Suprapubic skin (tissue), 4 donors: ENCODE results near the gene MAGI1. TPM values are rescaled to one million over a fixed set of nuclear protein-coding genes. Genes with fewer than 3 reads are reported as not detected.

Source experiments
- DNase-seq, 2 donors: peaks; one replicate each; pipeline ENCODE4 v3.0.0-alpha.2; 2019; ENCODE audit warnings: low spot score in 2 of 2
- H3K27ac ChIP-seq: fragments of 200-600 bp; sonication (generic); one replicate; pipeline ENCODE4 v1.5.1; 2019
- H3K27me3 ChIP-seq: fragments of 200-600 bp; sonication (generic); one replicate; pipeline ENCODE4 v1.5.1; 2019
- H3K36me3 ChIP-seq: fragments of 200-600 bp; sonication (generic); one replicate; pipeline ENCODE4 v1.5.1; 2019
- H3K4me1 ChIP-seq: fragments of 200-600 bp; sonication (generic); one replicate; pipeline ENCODE4 v1.5.1; 2019
- H3K4me3 ChIP-seq: fragments of 200-600 bp; sonication (generic); one replicate; pipeline ENCODE4 v1.5.1; 2019; ENCODE audit warnings: mild to moderate bottlenecking
- H3K9me3 ChIP-seq: fragments of 200-600 bp; sonication (generic); one replicate; pipeline ENCODE4 v1.5.1; 2019
- EP300 ChIP-seq: sonication (generic); formaldehyde crosslinking; IDR thresholded peaks from one replicate; pipeline ENCODE4 v1.6.1; 2017; ENCODE audit warnings: antibody characterized with exemption
- POLR2A ChIP-seq, 2 donors: fragments of 450-650 bp; IDR thresholded peaks; one replicate each; pipeline ENCODE4 v1.6.1; 2017; ENCODE audit warnings: antibody characterized with exemption in 2 of 2, mild to moderate bottlenecking in 2 of 2, moderate library complexity in 2 of 2
- POLR2AphosphoS5 ChIP-seq, 3 donors: sonication (generic); formaldehyde crosslinking; IDR thresholded peaks; one replicate each; pipeline ENCODE4 v1.6.1; 2017; ENCODE audit warnings: antibody characterized with exemption in 3 of 3
- WGBS: methylation state at CpG from one replicate; pipeline ENCODE4 v1.1.5; 2018; 5-methylcytosine and 5-hydroxymethylcytosine counted together
- total RNA-seq, 4 donors: library from RNA; depleted of rRNA; stranded (reverse); fragments of >200 nt; gene quantifications; one replicate each; pipeline ENCODE4 v1.1.0, GENCODE V29; 2016
- TF ChIP-seq, protein P1 (sequence below), 2 donors: fragments of 200-600 bp in 1 of 2; fragments of 450-650 bp in 1 of 2; sonication (generic) in 1 of 2; IDR thresholded peaks; one replicate each; pipeline ENCODE4 v1.5.1; 2016 to 2019; ENCODE audit warnings: antibody characterized with exemption in 2 of 2, mild to moderate bottlenecking in 1 of 2, moderate library complexity in 1 of 2

MAGI1 gene
- total RNA-seq, 4 donors from 2014 or later: 37.9 to 71.5 (median 48.6) TPM

- no peaks in the 10 kb centered on the region for H3K36me3 ChIP-seq
- no peak for TF ChIP-seq POLR2A (IDR thresholded peaks at IDR 0.05)
- TF ChIP-seq, protein P1, sequence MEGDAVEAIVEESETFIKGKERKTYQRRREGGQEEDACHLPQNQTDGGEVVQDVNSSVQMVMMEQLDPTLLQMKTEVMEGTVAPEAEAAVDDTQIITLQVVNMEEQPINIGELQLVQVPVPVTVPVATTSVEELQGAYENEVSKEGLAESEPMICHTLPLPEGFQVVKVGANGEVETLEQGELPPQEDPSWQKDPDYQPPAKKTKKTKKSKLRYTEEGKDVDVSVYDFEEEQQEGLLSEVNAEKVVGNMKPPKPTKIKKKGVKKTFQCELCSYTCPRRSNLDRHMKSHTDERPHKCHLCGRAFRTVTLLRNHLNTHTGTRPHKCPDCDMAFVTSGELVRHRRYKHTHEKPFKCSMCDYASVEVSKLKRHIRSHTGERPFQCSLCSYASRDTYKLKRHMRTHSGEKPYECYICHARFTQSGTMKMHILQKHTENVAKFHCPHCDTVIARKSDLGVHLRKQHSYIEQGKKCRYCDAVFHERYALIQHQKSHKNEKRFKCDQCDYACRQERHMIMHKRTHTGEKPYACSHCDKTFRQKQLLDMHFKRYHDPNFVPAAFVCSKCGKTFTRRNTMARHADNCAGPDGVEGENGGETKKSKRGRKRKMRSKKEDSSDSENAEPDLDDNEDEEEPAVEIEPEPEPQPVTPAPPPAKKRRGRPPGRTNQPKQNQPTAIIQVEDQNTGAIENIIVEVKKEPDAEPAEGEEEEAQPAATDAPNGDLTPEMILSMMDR (IDR thresholded peaks at IDR 0.05): no peak
- TF ChIP-seq POLR2AphosphoS5 (IDR thresholded peaks at IDR 0.05): no peak
- no peak for TF ChIP-seq EP300
- DNase-seq: no peak
- H3K27me3 ChIP-seq: no peaks in the 10 kb centered on the region
- no peak overlapping the region for H3K27ac ChIP-seq
- no peak overlapping the region for H3K4me3 ChIP-seq
- H3K9me3 ChIP-seq: no peaks in the 10 kb centered on the region
- WGBS: 86% methylated on average over 6 of the region's 6 CpGs
- peaks cover 10% of the 10 kb centered on the region for H3K4me1 ChIP-seq
These were observed 399.3 kb downstream of the MAGI1 start for GRCh38 chr3:65639444-65639843.

DNA sequence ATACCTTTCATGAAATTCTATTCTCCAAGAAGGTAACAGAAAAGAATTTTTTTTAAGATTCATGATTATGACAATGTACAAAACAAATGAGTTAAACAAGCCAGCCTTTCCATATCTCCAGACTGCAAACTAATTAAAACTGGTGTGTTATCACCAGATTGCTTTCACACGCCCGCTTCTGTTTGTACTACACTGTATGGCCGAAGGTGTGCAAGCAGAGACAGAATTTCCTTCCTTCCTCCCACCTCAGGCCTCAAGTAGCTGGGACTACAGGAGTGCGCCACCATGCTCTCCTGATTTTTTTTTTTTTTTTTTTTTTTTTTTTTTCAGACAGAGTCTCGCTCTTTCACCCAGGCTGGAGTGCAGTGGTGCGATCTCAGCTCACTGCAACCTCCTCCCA, 400.4 kb downstream of the MAGI1 start:
- Histone ChIP-seq H3K27ac (no peak overlapping the region), H3K36me3 (no peaks in the 10 kb centered on the region), H3K9me3 (no peaks in the 10 kb centered on the region), H3K27me3 (no peaks in the 10 kb centered on the region), H3K4me3 (no peak overlapping the region), H3K4me1 (peaks cover 10% of the 10 kb centered on the region)
- DNase-seq: no peak
- WGBS: over 99% methylated on average over 6 of the region's 6 CpGs
- TF ChIP-seq POLR2AphosphoS5 (IDR thresholded peaks at IDR 0.05) (no peak), POLR2A (IDR thresholded peaks at IDR 0.05) (no peak), EP300 (no peak)
- TF ChIP-seq, protein P1 (IDR thresholded peaks at IDR 0.05): no peak

GRCh38 chr3:65636326-65636725, 402.4 kb downstream of the MAGI1 start:
- H3K27me3 ChIP-seq: no peaks in the 10 kb centered on the region
- H3K4me1 ChIP-seq: no peaks in the 10 kb centered on the region
- DNase-seq: no peak
- no peak overlapping the region for H3K27ac ChIP-seq
- TF ChIP-seq EP300 (no peak), POLR2AphosphoS5 (IDR thresholded peaks at IDR 0.05) (no peak), POLR2A (IDR thresholded peaks at IDR 0.05) (no peak)
- TF ChIP-seq, protein P1 (IDR thresholded peaks at IDR 0.05): no peak
- no peaks in the 10 kb centered on the region for H3K36me3 ChIP-seq
- H3K4me3 ChIP-seq: no peak overlapping the region
- H3K9me3 ChIP-seq: no peaks in the 10 kb centered on the region
- WGBS: 51% methylated on average over 3 of the region's 3 CpGs

GRCh38 chr3:65635657-65636056, 403.1 kb downstream of the MAGI1 start:
- no peaks in the 10 kb centered on the region for H3K36me3 ChIP-seq
- 86% methylated on average over 2 of the region's 2 CpGs for WGBS
- no peak overlapping the region for H3K27ac ChIP-seq
- H3K4me1 ChIP-seq: no peaks in the 10 kb centered on the region
- H3K9me3 ChIP-seq: no peaks in the 10 kb centered on the region
- no peaks in the 10 kb centered on the region for H3K27me3 ChIP-seq
- no peak overlapping the region for H3K4me3 ChIP-seq
- DNase-seq: no peak
- TF ChIP-seq, protein P1 (IDR thresholded peaks at IDR 0.05): no peak
- no peak for TF ChIP-seq EP300
- no peak for TF ChIP-seq POLR2A (IDR thresholded peaks at IDR 0.05)

GRCh38 chr3:65633018-65633638, 405.6 kb downstream of the MAGI1 start:
- H3K27me3 ChIP-seq: no peaks in the 10 kb centered on the region
- DNase-seq: no peak
- no peak overlapping the region for H3K4me3 ChIP-seq
- WGBS: 81% methylated on average over 7 of the region's 7 CpGs
- no peaks in the 10 kb centered on the region for H3K36me3 ChIP-seq
- H3K27ac ChIP-seq: no peak overlapping the region
- TF ChIP-seq, protein P1 (IDR thresholded peaks at IDR 0.05): no peak
- TF ChIP-seq POLR2AphosphoS5 (IDR thresholded peaks at IDR 0.05) (no peak), POLR2A (IDR thresholded peaks at IDR 0.05) (no peak), EP300 (no peak)
- H3K4me1 ChIP-seq: no peaks in the 10 kb centered on the region
- H3K9me3 ChIP-seq: no peaks in the 10 kb centered on the region
